GM20431 (cell line): Measurements from ENCODE around the gene SRPK3.

Experiments used
- in situ Hi-C: fragments of 300-500 bp; cut with MseI, MboI; formaldehyde crosslinking; loops from one replicate; pipeline ENCODE4 v1.15.0; 2020; ENCODE audit warnings: low sequenced_read_pairs; ENCODE audit not compliant: unreplicated experiment

SRPK3 gene

DNA sequence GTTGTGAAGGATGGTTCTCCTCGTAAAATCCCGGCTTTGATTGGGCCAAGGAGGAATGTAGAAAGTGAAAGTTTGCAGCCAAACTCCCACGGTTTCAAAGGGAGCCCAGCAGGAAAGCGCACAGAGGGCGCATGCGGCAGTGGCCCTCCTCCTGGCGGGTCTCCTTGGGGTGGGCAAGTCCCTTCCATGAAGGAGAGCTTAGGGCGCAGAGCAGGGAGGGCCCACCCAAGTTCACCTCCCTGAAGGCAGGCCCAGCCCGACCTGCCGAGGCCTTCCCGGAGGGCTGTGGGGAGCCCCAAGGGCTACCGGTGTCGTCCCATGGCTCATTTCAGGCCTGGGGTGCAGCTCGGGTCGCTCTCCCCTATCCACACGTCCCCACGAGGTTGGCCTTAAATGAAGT lies 47.5 kb downstream of the SRPK3 start:
- in situ Hi-C loops, result no loop called here

DNA sequence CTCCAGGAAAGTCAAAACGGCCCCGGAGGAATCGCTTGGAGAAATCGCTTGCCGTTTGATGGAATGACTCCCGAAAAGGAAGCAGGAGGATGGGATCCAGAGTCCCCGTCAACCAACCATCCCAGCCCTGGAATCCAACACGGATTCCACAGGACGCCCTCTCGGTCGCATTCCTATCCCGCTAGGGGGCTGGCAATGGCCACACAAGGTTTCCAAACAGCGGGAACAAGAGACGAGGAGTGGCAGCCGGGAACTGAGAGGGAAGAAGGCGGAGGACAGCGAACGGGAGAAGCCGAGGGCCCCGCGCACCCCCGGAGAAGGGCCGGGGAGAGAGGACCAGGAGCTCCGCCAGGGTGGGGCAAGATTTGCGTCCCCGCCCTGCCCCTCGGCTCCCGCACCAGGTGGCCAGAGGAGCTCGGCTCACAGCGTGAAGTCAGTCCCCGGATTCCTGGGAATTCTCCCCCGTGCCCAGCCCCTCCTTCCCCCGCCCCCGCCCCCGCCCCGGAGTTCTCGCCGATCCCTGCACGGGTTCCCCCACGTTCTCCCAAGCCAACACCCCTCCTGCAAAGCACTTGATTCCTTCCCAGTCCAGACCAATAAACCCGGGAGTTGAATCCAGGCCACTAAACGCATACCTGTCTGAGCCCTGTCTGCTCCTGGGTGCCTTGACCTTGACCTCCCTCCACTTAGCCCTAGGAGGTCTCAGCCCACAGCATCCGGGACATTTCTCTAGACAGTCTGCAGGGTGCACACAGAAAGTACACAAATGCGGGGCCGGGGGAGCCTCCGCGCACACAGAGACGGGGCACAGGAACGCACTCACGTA lies 48.1 kb downstream of the SRPK3 start:
- in situ Hi-C loops, result no loop called here

DNA sequence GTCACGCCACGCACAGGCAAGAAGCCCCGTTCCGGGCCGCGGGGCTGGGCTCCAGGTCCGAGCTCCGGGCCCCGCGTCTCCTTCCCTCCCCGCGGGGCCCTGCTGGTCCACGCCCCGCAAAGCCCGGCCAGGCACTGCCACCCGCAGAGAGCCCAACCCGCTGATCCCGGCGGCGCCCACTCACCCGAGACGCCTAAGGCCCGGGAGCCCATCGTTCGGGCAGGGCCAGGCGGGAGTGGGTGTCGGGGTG lies 48.6 kb downstream of the SRPK3 start:
- in situ Hi-C loops, result no loop called here

DNA sequence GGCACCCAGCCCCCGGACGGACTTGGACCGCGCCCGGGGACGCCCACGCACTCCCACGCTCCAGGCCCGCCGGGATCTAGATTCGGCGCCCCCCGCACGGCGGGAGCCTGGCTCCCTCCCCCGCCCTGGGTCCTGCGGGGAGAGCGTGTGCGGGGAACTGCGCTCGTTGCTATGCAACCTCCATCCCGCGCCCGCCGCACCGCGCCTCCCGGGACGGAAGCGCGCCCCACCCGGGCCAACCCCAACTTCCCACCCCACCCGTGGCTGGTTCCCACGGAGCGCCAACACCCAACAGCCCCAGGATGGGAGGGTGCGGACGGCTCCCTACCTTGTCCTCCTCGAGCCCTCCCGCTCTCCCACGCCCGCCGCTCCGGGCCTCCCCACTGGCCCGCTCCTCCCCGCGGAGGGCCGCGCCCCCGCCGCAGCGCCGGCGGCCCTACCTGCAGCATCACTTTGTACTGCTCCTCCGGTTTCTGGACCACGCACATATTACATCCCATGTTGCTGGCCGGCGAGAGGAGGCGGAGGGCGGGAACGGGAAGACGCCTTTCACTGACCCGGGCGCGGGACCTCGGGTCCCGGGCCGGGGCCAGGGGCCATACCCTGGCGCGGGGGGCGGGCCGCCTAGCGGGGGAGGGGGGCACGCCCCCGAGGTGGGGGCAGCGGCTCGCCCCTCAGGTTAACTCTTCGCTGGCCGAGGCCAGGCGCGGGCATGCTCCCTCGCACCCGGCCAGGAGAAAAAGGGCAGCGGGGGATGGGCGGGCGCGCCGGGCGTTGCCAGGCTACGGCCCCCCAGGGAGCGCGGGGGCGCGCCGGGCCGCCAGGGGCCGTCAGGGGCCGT lies 49.2 kb downstream of the SRPK3 start, which contains the start of gene PDZD4:
TSS of gene PDZD4 (minus strand) at position 746 of the 841 bp plus-strand sequence. CDS start at position 500, 246 bp downstream.
- in situ Hi-C loops, result no loop called here

DNA sequence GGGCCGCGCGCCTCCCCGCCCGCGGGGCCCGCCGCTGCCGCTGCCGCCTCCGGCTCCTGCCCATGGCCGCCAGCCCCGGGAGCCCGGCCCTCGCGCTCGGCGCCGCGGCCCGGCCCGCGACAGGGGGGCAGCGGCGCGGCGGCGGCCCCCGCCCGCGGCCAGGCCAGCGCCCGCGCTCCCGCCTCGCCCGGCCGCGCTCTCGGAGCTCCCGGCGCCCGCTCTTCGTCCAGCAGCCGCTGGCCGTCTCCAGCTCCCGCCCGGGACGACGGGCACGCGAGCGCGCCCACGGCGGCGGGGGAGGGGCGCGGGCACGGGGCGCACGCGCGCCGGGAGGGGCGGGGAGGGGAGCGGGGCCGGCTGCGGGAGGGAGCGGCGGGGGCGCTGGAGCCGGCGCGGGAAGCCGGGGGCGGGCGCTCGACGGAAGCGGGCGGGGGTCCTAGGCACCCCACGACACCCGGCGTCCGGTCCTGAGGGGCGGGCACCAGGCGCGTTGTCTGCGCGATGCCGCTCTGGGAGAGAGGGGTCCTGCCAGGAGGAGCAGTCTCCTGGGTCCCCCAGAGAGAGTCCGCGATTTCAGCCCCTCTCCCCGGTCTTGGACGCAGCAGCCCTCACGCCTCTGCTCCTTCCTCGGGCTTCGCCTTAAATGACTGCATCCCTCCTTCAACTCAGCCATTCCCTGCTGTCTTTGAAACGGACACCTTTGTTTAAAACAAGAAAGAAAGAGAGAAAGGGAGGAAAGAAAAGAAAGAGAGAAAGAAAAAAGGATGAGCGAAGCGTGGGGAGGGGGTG lies 50.0 kb downstream of the SRPK3 start:
- in situ Hi-C loops, result no loop called here

DNA sequence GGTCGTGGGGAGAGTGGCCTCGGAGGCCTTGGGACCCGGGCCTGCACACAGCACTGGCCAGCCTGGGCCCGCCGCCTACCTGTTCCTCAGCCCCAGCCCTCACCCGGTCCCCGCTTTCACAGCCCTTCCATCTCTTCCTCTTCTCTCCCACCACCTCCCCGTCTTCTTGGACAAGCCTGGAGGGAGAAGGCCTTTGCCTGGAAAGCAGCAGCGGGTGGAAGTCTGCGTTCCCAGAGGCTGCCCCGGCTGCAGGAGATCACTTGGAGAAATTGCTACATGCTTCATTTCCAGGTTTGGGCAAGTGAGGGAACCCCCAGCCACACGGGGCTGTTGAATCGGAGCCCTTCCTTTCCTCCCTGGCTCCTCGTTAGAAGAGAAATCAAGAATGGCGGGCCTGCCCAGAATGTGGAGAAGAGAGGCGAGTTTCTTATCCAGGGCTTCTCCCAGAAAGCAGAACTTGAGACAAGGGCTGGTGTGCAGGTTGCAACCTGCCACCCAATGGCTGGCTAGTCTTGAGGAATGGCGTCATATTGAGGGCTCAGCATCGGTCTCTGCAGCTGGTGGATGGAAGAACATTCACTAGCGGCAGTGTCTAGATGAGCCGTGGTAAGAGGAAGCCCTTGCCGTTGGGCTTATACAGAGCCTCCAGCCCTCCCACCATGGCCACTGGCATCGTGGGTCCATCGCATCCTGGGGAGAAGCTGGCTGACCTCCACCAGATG lies 50.7 kb downstream of the SRPK3 start:
- in situ Hi-C loops, result no loop called here

DNA sequence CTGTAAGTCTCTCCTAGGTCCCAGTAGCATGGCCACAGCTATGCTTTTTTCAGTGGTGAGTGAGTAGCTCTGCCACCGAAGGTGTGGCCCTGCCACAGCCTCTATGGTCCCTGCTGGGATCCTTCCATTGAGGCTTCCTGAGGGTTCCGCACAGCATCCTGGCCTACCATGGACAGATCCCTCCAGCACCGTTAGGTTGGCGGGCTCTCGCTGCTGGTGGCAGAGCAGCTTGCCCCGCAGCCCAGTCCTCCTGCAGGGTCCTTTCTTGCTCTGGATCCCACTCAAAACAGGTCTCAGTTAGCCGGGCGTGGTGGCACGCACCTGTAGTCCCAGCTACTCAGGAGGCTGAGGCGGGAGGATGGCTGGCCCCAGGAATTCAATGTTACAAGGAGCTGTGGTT lies 51.9 kb downstream of the SRPK3 start:
- in situ Hi-C loops, result no loop called here
